ENCODE data around the gene SIX2.
A peak's percentile ranks its signal among the peaks of the same experiment; 100 is the strongest.

The SIX2 gene

GRCh38 chr2:45011121-45011520 lies 1.9 kb upstream of the SIX2 start:
- no peak overlapping the region for H3K4me3 ChIP-seq (ENCODE audit: low read length in 2 of 2)
- H3K27me3 ChIP-seq (ENCODE audit: control insufficient read depth in 2 of 2, insufficient read depth in 2 of 2, low read length in 2 of 2): peaks cover 61 to 76% of the 10 kb centered on the region in 2 donors
- no peak overlapping the region for H3K9ac ChIP-seq (ENCODE audit: low read depth in 1 of 2, low read length in 2 of 2)
- no peak overlapping the region for H3K27ac ChIP-seq (ENCODE audit: low read depth in 2 of 2, low read length in 2 of 2)
- H3K9me3 ChIP-seq (ENCODE audit: control insufficient read depth in 2 of 2, low read length in 2 of 2): no peaks in the 10 kb centered on the region
- H3K36me3 ChIP-seq (ENCODE audit: control insufficient read depth in 2 of 2, insufficient read depth in 2 of 2, low read length in 2 of 2): no peaks in the 10 kb centered on the region
- peaks cover 12 to 14% of the 10 kb centered on the region in 2 donors for H3K4me1 ChIP-seq (ENCODE audit: control insufficient read depth in 2 of 2, insufficient read depth in 2 of 2, low read length in 2 of 2)

DNA sequence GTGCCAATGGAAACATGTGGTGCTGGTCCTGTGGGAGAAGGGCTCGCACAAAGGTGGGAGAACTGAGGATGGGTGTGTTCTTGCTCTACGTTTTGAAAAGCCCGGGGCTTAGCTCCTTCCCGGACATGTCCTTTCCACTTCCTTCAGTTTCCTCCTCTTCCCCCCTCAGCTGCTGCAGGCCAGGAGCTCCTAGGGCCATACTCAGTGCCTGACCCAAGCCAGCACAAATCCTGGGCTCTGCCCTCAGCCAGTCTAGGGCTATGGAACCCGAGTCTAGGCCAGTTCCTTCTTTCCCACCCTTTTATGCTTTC lies 1.4 kb upstream of the SIX2 start:
- H3K9me3 ChIP-seq (ENCODE audit: control insufficient read depth in 2 of 2, low read length in 2 of 2): no peaks in the 10 kb centered on the region
- H3K4me1 ChIP-seq (ENCODE audit: control insufficient read depth in 2 of 2, insufficient read depth in 2 of 2, low read length in 2 of 2): peaks cover 12 to 14% of the 10 kb centered on the region in 2 donors
- no peak overlapping the region for H3K9ac ChIP-seq (ENCODE audit: low read depth in 1 of 2, low read length in 2 of 2)
- peaks cover 65 to 77% of the 10 kb centered on the region in 2 donors for H3K27me3 ChIP-seq (ENCODE audit: control insufficient read depth in 2 of 2, insufficient read depth in 2 of 2, low read length in 2 of 2)
- H3K4me3 ChIP-seq (ENCODE audit: low read length in 2 of 2): no peak overlapping the region
- H3K36me3 ChIP-seq (ENCODE audit: control insufficient read depth in 2 of 2, insufficient read depth in 2 of 2, low read length in 2 of 2): no peaks in the 10 kb centered on the region
- H3K27ac ChIP-seq (ENCODE audit: low read depth in 2 of 2, low read length in 2 of 2): peak overlapping the region in 1 of 2 donors; percentile 14

- Histone ChIP-seq H3K27me3 (ENCODE audit: control insufficient read depth in 2 of 2, insufficient read depth in 2 of 2, low read length in 2 of 2) (peaks cover 66 to 77% of the 10 kb centered on the region in 2 donors), H3K36me3 (ENCODE audit: control insufficient read depth in 2 of 2, insufficient read depth in 2 of 2, low read length in 2 of 2) (no peaks in the 10 kb centered on the region), H3K9me3 (ENCODE audit: control insufficient read depth in 2 of 2, low read length in 2 of 2) (no peaks in the 10 kb centered on the region), H3K4me1 (ENCODE audit: control insufficient read depth in 2 of 2, insufficient read depth in 2 of 2, low read length in 2 of 2) (peaks cover 12 to 14% of the 10 kb centered on the region in 2 donors), H3K4me3 (ENCODE audit: low read length in 2 of 2) (peak overlapping the region; percentile 56 to 60), H3K9ac (ENCODE audit: low read depth in 1 of 2, low read length in 2 of 2) (peak overlapping the region in 1 of 2 donors; percentile 49), H3K27ac (ENCODE audit: low read depth in 2 of 2, low read length in 2 of 2) (peak overlapping the region; percentile 14 to 58)
Measured at GRCh38 chr2:45009928-45010701, 863 bp upstream of the SIX2 start.

- Histone ChIP-seq H3K27ac (ENCODE audit: low read depth in 2 of 2, low read length in 2 of 2) (no peak overlapping the region), H3K9ac (ENCODE audit: low read depth in 1 of 2, low read length in 2 of 2) (no peak overlapping the region), H3K4me3 (ENCODE audit: low read length in 2 of 2) (peak overlapping the region; percentile 27 to 61), H3K27me3 (ENCODE audit: control insufficient read depth in 2 of 2, insufficient read depth in 2 of 2, low read length in 2 of 2) (peaks cover 75 to 84% of the 10 kb centered on the region in 2 donors), H3K9me3 (ENCODE audit: control insufficient read depth in 2 of 2, low read length in 2 of 2) (no peaks in the 10 kb centered on the region), H3K4me1 (ENCODE audit: control insufficient read depth in 2 of 2, insufficient read depth in 2 of 2, low read length in 2 of 2) (peaks cover 7 to 14% of the 10 kb centered on the region in 2 donors), H3K36me3 (ENCODE audit: control insufficient read depth in 2 of 2, insufficient read depth in 2 of 2, low read length in 2 of 2) (no peaks in the 10 kb centered on the region)
Measured at GRCh38 chr2:45008296-45009129, 739 bp downstream of the SIX2 start.

DNA sequence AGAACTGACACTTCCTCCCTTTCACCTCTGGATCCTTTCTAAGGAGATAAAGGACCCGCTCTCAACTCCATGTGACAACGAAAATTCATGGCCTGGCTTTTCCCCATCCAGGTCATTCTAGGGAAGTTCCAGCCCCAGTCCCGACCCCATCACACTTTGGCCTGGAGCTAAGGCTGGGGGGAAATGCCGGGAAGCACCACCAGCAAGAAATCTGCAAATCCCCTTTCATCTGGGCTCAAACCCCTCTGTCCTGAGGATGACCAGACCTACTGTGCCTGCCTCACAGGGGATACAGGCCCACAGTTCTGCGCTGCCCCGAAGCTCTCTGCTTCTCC lies 1.3 kb downstream of the SIX2 start:
- Histone ChIP-seq H3K27ac (ENCODE audit: low read depth in 2 of 2, low read length in 2 of 2) (no peak overlapping the region), H3K36me3 (ENCODE audit: control insufficient read depth in 2 of 2, insufficient read depth in 2 of 2, low read length in 2 of 2) (no peaks in the 10 kb centered on the region), H3K9me3 (ENCODE audit: control insufficient read depth in 2 of 2, low read length in 2 of 2) (no peaks in the 10 kb centered on the region), H3K4me3 (ENCODE audit: low read length in 2 of 2) (no peak overlapping the region), H3K27me3 (ENCODE audit: control insufficient read depth in 2 of 2, insufficient read depth in 2 of 2, low read length in 2 of 2) (peaks cover 80 to 85% of the 10 kb centered on the region in 2 donors), H3K9ac (ENCODE audit: low read depth in 1 of 2, low read length in 2 of 2) (no peak overlapping the region), H3K4me1 (ENCODE audit: control insufficient read depth in 2 of 2, insufficient read depth in 2 of 2, low read length in 2 of 2) (peaks cover 7 to 14% of the 10 kb centered on the region in 2 donors)

DNA sequence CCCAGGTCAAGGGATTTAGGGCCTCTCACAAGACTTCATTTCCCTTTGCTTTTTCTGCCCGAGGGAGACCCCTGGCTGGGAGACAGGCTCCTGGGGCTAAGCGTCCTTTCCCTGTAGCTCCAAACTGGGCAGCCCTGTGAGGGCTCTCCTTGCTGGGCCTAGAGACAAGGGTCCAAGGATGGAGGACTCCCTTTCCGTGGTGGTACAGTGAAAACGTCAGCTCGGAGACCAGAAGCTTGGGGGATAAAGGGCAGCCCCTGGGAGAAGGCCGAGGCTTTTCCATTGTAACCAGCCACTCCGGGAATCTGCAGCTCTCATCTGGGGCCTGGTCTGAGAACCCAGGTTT lies 2.3 kb downstream of the SIX2 start:
- no peaks in the 10 kb centered on the region for H3K9me3 ChIP-seq (ENCODE audit: control insufficient read depth in 2 of 2, low read length in 2 of 2)
- peaks cover 79 to 85% of the 10 kb centered on the region in 2 donors for H3K27me3 ChIP-seq (ENCODE audit: control insufficient read depth in 2 of 2, insufficient read depth in 2 of 2, low read length in 2 of 2)
- no peak overlapping the region for H3K9ac ChIP-seq (ENCODE audit: low read depth in 1 of 2, low read length in 2 of 2)
- no peak overlapping the region for H3K4me3 ChIP-seq (ENCODE audit: low read length in 2 of 2)
- no peaks in the 10 kb centered on the region for H3K36me3 ChIP-seq (ENCODE audit: control insufficient read depth in 2 of 2, insufficient read depth in 2 of 2, low read length in 2 of 2)
- peaks cover 7 to 14% of the 10 kb centered on the region in 2 donors for H3K4me1 ChIP-seq (ENCODE audit: control insufficient read depth in 2 of 2, insufficient read depth in 2 of 2, low read length in 2 of 2)
- H3K27ac ChIP-seq (ENCODE audit: low read depth in 2 of 2, low read length in 2 of 2): no peak overlapping the region

DNA sequence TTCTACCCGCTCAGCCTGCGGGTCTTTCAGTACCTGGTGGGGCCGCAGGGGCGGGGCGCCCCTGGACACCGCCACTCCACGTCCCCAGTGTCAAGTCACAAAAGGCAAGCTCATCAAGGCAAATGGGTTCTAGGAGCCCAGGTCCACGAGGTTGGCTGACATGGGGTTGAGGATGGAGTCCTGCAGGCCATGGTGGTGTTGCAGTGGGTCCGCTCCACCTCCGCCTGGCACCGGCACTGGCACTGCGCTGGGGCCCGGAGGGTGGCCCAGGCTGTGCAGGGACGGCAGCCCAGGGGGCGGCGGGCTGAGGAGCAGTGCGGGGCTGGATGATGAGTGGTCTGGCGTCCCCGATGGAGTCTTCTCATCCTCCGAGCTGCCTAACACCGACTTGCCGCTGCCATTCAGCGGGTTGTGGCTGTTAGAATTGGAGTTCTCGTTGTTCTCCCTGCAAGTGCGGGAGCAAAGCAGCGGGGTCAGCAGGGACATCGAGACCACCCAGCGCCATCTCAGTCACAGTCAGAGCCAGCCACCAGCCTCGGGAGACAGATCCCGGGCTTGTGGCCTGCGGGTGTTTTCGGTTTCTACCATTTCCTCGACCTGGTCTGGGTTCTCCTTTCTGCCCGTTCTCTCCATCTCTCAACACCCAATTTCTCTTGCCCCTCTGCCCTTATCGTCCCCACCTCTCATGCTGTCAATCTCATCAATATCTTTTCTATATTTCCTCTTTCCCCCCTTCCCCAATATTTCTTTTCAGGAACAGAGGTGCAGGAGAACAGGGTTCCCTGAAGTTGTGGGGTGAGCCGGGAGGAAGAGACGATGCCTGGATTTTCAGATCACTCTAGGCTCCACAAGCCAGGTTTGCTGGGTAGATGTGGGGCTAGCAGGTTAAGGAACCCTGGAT lies 3.0 kb downstream of the SIX2 start:
- Histone ChIP-seq H3K27ac (ENCODE audit: low read depth in 2 of 2, low read length in 2 of 2) (no peak overlapping the region), H3K9me3 (ENCODE audit: control insufficient read depth in 2 of 2, low read length in 2 of 2) (no peaks in the 10 kb centered on the region), H3K4me3 (ENCODE audit: low read length in 2 of 2) (no peak overlapping the region), H3K4me1 (ENCODE audit: control insufficient read depth in 2 of 2, insufficient read depth in 2 of 2, low read length in 2 of 2) (peaks cover 10 to 14% of the 10 kb centered on the region in 2 donors), H3K36me3 (ENCODE audit: control insufficient read depth in 2 of 2, insufficient read depth in 2 of 2, low read length in 2 of 2) (no peaks in the 10 kb centered on the region), H3K9ac (ENCODE audit: low read depth in 1 of 2, low read length in 2 of 2) (no peak overlapping the region), H3K27me3 (ENCODE audit: control insufficient read depth in 2 of 2, insufficient read depth in 2 of 2, low read length in 2 of 2) (peaks cover 78 to 86% of the 10 kb centered on the region in 2 donors)

DNA sequence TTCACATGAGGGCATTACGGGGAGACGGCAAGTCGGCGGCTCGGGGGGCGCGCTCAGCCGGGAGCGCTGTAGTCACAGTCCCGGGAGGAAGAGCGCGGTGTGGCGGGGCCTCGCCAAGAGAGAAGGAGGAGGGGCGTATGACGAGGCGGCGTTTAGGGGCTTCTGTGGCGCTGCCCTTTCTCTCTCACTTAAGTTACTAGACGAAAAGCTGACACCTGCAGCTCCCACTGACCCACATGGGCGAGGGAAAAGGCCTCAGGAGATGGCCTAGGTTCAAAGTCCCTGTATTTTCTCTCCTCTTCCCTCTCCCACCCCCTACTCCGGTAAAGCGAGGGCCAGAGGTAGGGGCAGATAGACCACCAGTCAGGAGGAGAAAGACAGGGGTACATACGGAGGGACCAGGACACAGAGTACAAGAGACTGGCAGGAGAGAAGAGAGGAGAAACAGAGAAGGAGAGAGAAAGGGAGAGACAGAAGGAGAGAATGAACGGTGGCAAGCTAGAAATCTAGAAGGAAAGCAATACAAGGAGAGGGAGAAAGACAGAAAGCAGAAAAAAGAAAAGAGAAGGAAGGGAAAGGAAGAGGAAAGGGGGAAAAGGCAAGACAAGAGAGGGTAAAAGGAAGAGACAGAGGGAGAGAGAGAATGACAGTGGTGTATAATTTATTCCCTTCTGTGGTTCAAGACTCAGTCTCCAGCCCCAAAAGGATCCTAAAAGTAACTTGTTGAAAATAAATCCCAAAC lies 3.8 kb downstream of the SIX2 start:
- no peak overlapping the region for H3K4me3 ChIP-seq (ENCODE audit: low read length in 2 of 2)
- H3K27ac ChIP-seq (ENCODE audit: low read depth in 2 of 2, low read length in 2 of 2): no peak overlapping the region
- H3K9ac ChIP-seq (ENCODE audit: low read depth in 1 of 2, low read length in 2 of 2): no peak overlapping the region
- peaks cover 14 to 17% of the 10 kb centered on the region in 2 donors for H3K4me1 ChIP-seq (ENCODE audit: control insufficient read depth in 2 of 2, insufficient read depth in 2 of 2, low read length in 2 of 2)
- H3K9me3 ChIP-seq (ENCODE audit: control insufficient read depth in 2 of 2, low read length in 2 of 2): no peaks in the 10 kb centered on the region
- no peaks in the 10 kb centered on the region for H3K36me3 ChIP-seq (ENCODE audit: control insufficient read depth in 2 of 2, insufficient read depth in 2 of 2, low read length in 2 of 2)
- H3K27me3 ChIP-seq (ENCODE audit: control insufficient read depth in 2 of 2, insufficient read depth in 2 of 2, low read length in 2 of 2): peaks cover 79 to 86% of the 10 kb centered on the region in 2 donors

DNA sequence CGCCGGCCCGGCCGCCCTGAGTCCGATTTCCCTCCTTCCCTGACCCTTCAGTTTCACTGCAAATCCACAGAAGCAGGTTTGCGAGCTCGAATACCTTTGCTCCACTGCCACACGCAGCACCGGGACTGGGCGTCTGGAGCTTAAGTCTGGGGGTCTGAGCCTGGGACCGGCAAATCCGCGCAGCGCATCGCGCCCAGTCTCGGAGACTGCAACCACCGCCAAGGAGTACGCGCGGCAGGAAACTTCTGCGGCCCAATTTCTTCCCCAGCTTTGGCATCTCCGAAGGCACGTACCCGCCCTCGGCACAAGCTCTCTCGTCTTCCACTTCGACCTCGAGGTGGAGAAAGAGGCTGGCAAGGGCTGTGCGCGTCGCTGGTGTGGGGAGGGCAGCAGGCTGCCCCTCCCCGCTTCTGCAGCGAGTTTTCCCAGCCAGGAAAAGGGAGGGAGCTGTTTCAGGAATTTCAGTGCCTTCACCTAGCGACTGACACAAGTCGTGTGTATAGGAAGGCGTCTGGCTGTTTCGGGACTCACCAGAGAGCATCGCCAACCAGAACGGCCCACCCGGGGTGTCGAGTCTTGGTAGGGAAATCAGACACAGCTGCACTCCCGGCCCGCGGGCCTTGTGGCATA lies 4.6 kb downstream of the SIX2 start:
- Histone ChIP-seq H3K9ac (ENCODE audit: low read depth in 1 of 2, low read length in 2 of 2) (no peak overlapping the region), H3K36me3 (ENCODE audit: control insufficient read depth in 2 of 2, insufficient read depth in 2 of 2, low read length in 2 of 2) (no peaks in the 10 kb centered on the region), H3K4me1 (ENCODE audit: control insufficient read depth in 2 of 2, insufficient read depth in 2 of 2, low read length in 2 of 2) (peaks cover 13 to 15% of the 10 kb centered on the region in 2 donors), H3K27me3 (ENCODE audit: control insufficient read depth in 2 of 2, insufficient read depth in 2 of 2, low read length in 2 of 2) (peaks cover 79 to 85% of the 10 kb centered on the region in 2 donors), H3K9me3 (ENCODE audit: control insufficient read depth in 2 of 2, low read length in 2 of 2) (no peaks in the 10 kb centered on the region), H3K4me3 (ENCODE audit: low read length in 2 of 2) (peak overlapping the region in 1 of 2 donors; percentile 17), H3K27ac (ENCODE audit: low read depth in 2 of 2, low read length in 2 of 2) (no peak overlapping the region)

All from mucosa of rectum (tissue), 2 donors.